Bronchial epithelial cell (primary cell): ENCODE results near the gene MLLT6. TPM values are rescaled to one million over a fixed set of nuclear protein-coding genes. Genes with fewer than 3 reads are reported as not detected.

Experiments
- DNase-seq: peaks from one replicate; pipeline ENCODE4 v3.0.0-alpha.2; 2010; ENCODE audit warnings: low read depth
- FAIRE-seq: peaks from 2 replicates; lab custom pipeline; 2011; peaks lifted over from hg19 to GRCh38; lab: Jason Lieb, UNC
- H3K27me3 ChIP-seq: 2 replicates; pipeline ENCODE4 v1.5.1; 2011; ENCODE audit warnings: low read length; ENCODE audit not compliant: control insufficient read depth, insufficient read depth
- H3K36me3 ChIP-seq: 2 replicates; pipeline ENCODE4 v1.5.1; 2011; ENCODE audit warnings: low read length; ENCODE audit not compliant: control insufficient read depth, insufficient read depth
- H3K4me3 ChIP-seq: 2 replicates; pipeline ENCODE4 v1.5.1; 2011; ENCODE audit warnings: mild to moderate bottlenecking, low read depth, low read length, control low read depth
- total RNA-seq: library from RNA; depleted of rRNA; stranded (reverse); fragments of >200 nt; gene quantifications from 2 replicates; pipeline ENCODE4 v1.2.1, GENCODE V29; 2014
- TF ChIP-seq, protein P1 (sequence below): IDR thresholded peaks from 2 replicates; pipeline ENCODE4 v1.5.1; 2011; ENCODE audit warnings: mild to moderate bottlenecking, moderate library complexity, low read length, control low read depth, inconsistent platforms; ENCODE audit not compliant: insufficient read depth, severe bottlenecking

The MLLT6 gene
- total RNA-seq, 1 donor from 2014 or later = 10.8 TPM

DNA sequence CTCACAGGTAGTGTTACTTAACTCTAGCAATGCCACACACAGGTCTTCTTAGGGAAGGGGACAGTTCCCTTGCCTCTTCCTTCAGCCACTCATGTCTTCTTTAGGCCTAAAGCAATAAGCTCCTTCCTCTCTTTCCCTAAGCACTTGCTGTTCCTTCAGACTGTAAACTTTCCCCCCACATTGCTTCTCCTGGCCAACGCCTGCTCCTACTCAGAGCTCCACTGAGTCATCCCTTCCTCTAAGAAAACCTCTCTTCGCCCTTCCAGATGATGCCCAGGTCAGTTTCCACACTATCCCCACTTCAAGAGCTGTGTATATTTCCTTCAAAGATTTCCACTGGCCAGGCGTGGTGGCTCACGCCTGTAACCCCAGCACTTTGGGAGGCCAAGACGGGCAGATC is 17.8 kb upstream of the MLLT6 start:
- DNase-seq = peak; percentile 57

DNA sequence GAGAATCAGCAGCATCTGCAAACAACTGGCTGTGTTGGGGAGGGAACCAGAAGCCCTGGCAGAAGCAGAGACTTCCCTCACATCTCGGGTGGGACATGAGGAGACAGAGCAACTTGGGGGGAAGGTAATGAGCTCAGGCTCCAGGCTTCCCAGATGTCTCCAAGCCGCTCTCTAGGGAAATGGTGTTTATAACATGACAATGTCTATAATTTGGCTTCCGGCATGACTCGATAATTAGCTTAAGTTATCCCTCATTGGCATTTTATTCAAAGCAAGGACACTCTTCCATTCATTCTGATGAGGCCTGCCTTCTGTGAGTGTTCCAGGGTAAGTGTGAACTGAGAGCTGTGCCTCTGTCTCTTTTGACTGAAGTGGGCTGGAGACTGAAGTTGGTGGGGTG is 14.7 kb upstream of the MLLT6 start:
- no peak for FAIRE-seq
- TF ChIP-seq, protein P1, sequence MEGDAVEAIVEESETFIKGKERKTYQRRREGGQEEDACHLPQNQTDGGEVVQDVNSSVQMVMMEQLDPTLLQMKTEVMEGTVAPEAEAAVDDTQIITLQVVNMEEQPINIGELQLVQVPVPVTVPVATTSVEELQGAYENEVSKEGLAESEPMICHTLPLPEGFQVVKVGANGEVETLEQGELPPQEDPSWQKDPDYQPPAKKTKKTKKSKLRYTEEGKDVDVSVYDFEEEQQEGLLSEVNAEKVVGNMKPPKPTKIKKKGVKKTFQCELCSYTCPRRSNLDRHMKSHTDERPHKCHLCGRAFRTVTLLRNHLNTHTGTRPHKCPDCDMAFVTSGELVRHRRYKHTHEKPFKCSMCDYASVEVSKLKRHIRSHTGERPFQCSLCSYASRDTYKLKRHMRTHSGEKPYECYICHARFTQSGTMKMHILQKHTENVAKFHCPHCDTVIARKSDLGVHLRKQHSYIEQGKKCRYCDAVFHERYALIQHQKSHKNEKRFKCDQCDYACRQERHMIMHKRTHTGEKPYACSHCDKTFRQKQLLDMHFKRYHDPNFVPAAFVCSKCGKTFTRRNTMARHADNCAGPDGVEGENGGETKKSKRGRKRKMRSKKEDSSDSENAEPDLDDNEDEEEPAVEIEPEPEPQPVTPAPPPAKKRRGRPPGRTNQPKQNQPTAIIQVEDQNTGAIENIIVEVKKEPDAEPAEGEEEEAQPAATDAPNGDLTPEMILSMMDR = no peak
- H3K36me3 ChIP-seq = no peaks in the 10 kb centered on the region

More for the DNA sequence above, 17.8 kb upstream of the MLLT6 start:
- Histone ChIP-seq H3K4me3 (no peak overlapping the region), H3K27me3 (peaks cover 1% of the 10 kb centered on the region), H3K36me3 (no peaks in the 10 kb centered on the region)
- FAIRE-seq = no peak
- TF ChIP-seq, protein P1 = no peak

DNA sequence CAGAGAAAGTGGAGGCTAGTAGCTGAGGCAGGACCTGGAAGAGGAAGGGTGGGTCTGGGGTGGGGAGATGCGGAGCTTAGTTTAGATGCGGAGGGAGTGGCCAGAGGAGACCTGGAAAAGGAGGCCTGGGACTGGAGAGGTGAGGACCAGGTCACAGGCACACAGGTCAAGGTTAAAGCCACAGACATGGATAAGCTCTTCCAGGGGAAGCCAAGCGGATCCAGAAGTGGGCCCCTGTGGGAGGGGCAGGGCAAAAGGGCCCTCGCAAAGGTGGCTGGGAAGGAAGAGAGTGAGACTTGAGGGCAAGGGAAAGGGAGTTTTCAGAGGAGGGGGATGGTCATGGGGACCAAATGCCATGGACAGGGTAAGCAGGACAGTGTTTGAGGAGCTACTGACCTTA is 13.9 kb upstream of the MLLT6 start:
- Histone ChIP-seq H3K4me3 (no peak overlapping the region), H3K27me3 (no peaks in the 10 kb centered on the region), H3K36me3 (no peaks in the 10 kb centered on the region)
- FAIRE-seq = no peak
- DNase-seq = no peak
- TF ChIP-seq, protein P1 = no peak

More for the DNA sequence above, 14.7 kb upstream of the MLLT6 start:
- Histone ChIP-seq H3K27me3 (no peaks in the 10 kb centered on the region), H3K4me3 (no peak overlapping the region)
- DNase-seq = no peak

DNA sequence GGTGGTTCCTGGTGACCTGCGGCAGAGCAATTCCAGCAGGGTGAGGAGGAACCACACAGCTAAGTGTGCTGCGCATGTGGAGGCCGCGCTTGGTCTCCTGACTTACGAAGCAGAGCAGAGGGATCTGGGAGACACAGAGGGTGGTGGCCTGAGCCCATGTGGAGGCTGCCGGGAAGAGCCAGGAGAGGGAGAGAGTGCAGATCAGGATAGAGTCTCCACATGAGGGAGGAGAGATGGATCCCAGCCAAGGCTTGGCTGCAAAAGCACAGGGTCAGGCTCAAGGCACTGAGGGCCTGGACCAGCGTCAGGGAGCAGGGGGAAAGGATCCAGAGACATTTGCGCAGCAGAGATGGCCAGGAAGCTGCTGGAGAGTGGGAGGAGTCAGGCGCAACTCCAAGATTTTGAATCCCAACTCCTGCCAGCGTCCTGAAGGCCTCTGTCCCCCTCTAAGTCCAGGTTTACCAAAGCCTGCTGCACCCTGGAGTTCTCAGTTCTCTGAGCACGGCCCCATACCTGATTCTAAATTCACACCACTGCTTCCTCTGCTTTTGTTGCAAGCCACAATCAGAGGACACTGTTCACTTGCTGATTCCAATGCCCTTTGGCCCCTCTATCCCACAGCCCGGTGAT is 11.3 kb upstream of the MLLT6 start:
- FAIRE-seq = no peak
- no peaks in the 10 kb centered on the region for H3K36me3 ChIP-seq
- no peaks in the 10 kb centered on the region for H3K27me3 ChIP-seq
- TF ChIP-seq, protein P1 = no peak
- DNase-seq = no peak
- H3K4me3 ChIP-seq = no peak overlapping the region

DNA sequence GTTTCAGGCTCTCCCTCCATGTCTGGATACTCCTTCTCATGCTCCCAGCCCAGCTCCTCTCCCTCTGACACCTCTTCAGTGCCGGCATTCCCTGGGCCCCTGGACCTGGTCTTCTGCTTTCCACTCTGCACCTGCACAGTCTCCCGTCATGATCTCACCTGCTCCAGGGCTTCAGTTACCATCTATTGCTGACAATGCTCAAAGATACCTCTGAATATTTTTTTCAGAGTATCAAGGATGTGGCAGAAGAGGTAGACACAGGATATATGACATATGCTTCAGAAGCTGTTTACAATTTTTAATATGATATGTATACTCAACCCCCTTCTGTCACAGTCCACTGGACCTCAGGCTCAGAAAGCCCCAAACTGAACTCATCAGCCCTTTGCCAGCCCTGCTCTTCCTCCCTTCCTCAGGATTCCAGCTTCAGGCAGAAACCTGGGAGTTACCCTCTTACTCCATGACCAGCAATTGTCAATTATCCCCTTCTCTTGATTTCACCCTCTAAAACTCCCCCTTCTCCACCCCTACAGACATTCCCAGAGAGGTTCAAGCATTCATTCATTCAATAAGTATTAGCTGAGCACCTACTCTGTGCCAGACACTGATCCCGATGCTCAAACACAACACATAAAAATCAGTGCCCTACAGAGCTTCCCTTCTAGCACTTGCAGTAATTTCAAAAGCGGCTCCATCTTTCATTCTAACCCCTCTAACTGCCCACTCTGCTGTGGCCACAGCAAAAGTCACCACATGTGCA is 7.8 kb upstream of the MLLT6 start:
- Histone ChIP-seq H3K4me3 (no peak overlapping the region), H3K27me3 (no peaks in the 10 kb centered on the region), H3K36me3 (no peaks in the 10 kb centered on the region)
- TF ChIP-seq, protein P1 = no peak
- DNase-seq = no peak
- FAIRE-seq = no peak
